HEK293 (cell line): Measurements from ENCODE around the gene BIVM.

Source experiments
- CTCF ChIA-PET: fragments of 350-600 bp; formaldehyde crosslinking; extraction: SDS; loops from one replicate; lab custom pipeline; 2021; ENCODE audit warnings: antibody characterized with exemption; lab: Yijun Ruan, JAX
- POLR2A ChIA-PET: fragments of 300-600 bp; formaldehyde crosslinking; extraction: SDS; loops from one replicate; lab custom pipeline; 2020; ENCODE audit warnings: antibody characterized with exemption, inconsistent platforms; lab: Yijun Ruan, JAX
- H3K27ac ChIP-seq: fragments of 200-500 bp; sonication (Bioruptor generic); 2 replicates; pipeline ENCODE4 v1.5.1; 2014; ENCODE audit warnings: low read depth, low read length, control low read depth, inconsistent platforms; ENCODE audit errors: extremely low read depth
- H3K36me3 ChIP-seq, 2 experiments: fragments of 200-500 bp in 1 of 2; sonication (Bioruptor generic) in 1 of 2; 1 replicate in 1 of 2; 2 replicates in 1 of 2; pipeline ENCODE4 v1.5.1; 2014 to 2017; ENCODE audit warnings: inconsistent platforms in 2 of 2, low read length in 2 of 2; ENCODE audit not compliant: control insufficient read depth in 2 of 2, insufficient read depth in 1 of 2
- H3K4me1 ChIP-seq: fragments of 200-500 bp; sonication (Bioruptor generic); 2 replicates; pipeline ENCODE4 v1.5.1; 2014; ENCODE audit warnings: mild to moderate bottlenecking, low read length, inconsistent platforms; ENCODE audit not compliant: control insufficient read depth, insufficient read depth
- H3K4me3 ChIP-seq: 2 replicates; pipeline ENCODE4 v1.5.1; 2011; ENCODE audit warnings: low read depth, mild to moderate bottlenecking, control low read depth, low read length, moderate library complexity
- H3K9me3 ChIP-seq: fragments of 200-500 bp; sonication (Bioruptor generic); 2 replicates; pipeline ENCODE4 v1.5.1; 2014; ENCODE audit warnings: low read depth, low read length, inconsistent platforms; ENCODE audit not compliant: control insufficient read depth, insufficient read depth
- KLF10 ChIP-seq: fragments of 450-650 bp; IDR thresholded peaks from 2 replicates; pipeline ENCODE4 v1.5.1; 2018; ENCODE audit warnings: missing biosample characterization, mild to moderate bottlenecking, missing genetic modification characterization
- SCRT1 ChIP-seq: fragments of 450-650 bp; formaldehyde crosslinking; IDR thresholded peaks from 2 replicates; pipeline ENCODE4 v1.5.1; 2016; ENCODE audit warnings: missing biosample characterization, missing genetic modification characterization, borderline replicate concordance
- SP2 ChIP-seq: fragments of 450-650 bp; formaldehyde crosslinking; IDR thresholded peaks from 2 replicates; pipeline ENCODE4 v1.5.1; 2016; ENCODE audit warnings: missing biosample characterization, missing genetic modification characterization
- WT1 ChIP-seq: fragments of 450-650 bp; formaldehyde crosslinking; IDR thresholded peaks from 2 replicates; pipeline ENCODE4 v1.5.1; 2016; ENCODE audit warnings: missing biosample characterization, missing genetic modification characterization
- ZBTB17 ChIP-seq: fragments of 450-650 bp; formaldehyde crosslinking; IDR thresholded peaks from 2 replicates; pipeline ENCODE4 v1.5.1; 2016; ENCODE audit warnings: missing biosample characterization, missing genetic modification characterization
- ZFHX2 ChIP-seq: fragments of 450-650 bp; formaldehyde crosslinking; conservative IDR thresholded peaks from 2 replicates; pipeline ENCODE4 v1.5.1; 2016; ENCODE audit warnings: missing biosample characterization, missing genetic modification characterization
- ZNF132 ChIP-seq: fragments of 450-650 bp; formaldehyde crosslinking; IDR thresholded peaks from 2 replicates; pipeline ENCODE4 v1.5.1; 2017; ENCODE audit warnings: missing biosample characterization, missing genetic modification characterization, borderline replicate concordance
- ZNF146 ChIP-seq: fragments of 450-650 bp; formaldehyde crosslinking; IDR thresholded peaks from 2 replicates; pipeline ENCODE4 v1.5.1; 2016; ENCODE audit warnings: missing biosample characterization, missing genetic modification characterization
- ZNF2 ChIP-seq: fragments of 450-650 bp; formaldehyde crosslinking; IDR thresholded peaks from 2 replicates; pipeline ENCODE4 v1.5.1; 2016; ENCODE audit warnings: missing biosample characterization, missing genetic modification characterization
- ZNF292 ChIP-seq: fragments of 450-650 bp; formaldehyde crosslinking; IDR thresholded peaks from 2 replicates; pipeline ENCODE4 v1.5.1; 2016; ENCODE audit warnings: low read depth, missing biosample characterization, missing genetic modification characterization, borderline replicate concordance
- ZNF302 ChIP-seq: fragments of 450-650 bp; formaldehyde crosslinking; IDR thresholded peaks from 2 replicates; pipeline ENCODE4 v1.5.1; 2016; ENCODE audit warnings: missing biosample characterization, missing genetic modification characterization, low read depth
- ZNF335 ChIP-seq: fragments of 450-650 bp; formaldehyde crosslinking; conservative IDR thresholded peaks from 2 replicates; pipeline ENCODE4 v1.5.1; 2016; ENCODE audit warnings: missing biosample characterization, missing genetic modification characterization
- ZNF362 ChIP-seq: fragments of 450-650 bp; formaldehyde crosslinking; IDR thresholded peaks from 2 replicates; pipeline ENCODE4 v1.5.1; 2016; ENCODE audit warnings: missing biosample characterization, missing genetic modification characterization
- ZNF501 ChIP-seq: fragments of 450-650 bp; formaldehyde crosslinking; IDR thresholded peaks from 2 replicates; pipeline ENCODE4 v1.5.1; 2016; ENCODE audit warnings: missing biosample characterization, missing genetic modification characterization
- ZNF530 ChIP-seq: fragments of 450-650 bp; formaldehyde crosslinking; IDR thresholded peaks from 2 replicates; pipeline ENCODE4 v1.5.1; 2016; ENCODE audit warnings: low read depth, missing biosample characterization, missing genetic modification characterization
- ZNF600 ChIP-seq: fragments of 450-650 bp; formaldehyde crosslinking; IDR thresholded peaks from 2 replicates; pipeline ENCODE4 v1.5.1; 2016; ENCODE audit warnings: missing biosample characterization, missing genetic modification characterization
- ZNF610 ChIP-seq: fragments of 450-650 bp; formaldehyde crosslinking; IDR thresholded peaks from 2 replicates; pipeline ENCODE4 v1.5.1; 2016; ENCODE audit warnings: missing biosample characterization, missing genetic modification characterization, borderline replicate concordance
- ZSCAN16 ChIP-seq: fragments of 450-650 bp; formaldehyde crosslinking; IDR thresholded peaks from 2 replicates; pipeline ENCODE4 v1.5.1; 2016; ENCODE audit warnings: missing biosample characterization, missing genetic modification characterization
- ZSCAN5A ChIP-seq: fragments of 450-650 bp; formaldehyde crosslinking; IDR thresholded peaks from 2 replicates; pipeline ENCODE4 v1.5.1; 2016; ENCODE audit warnings: missing biosample characterization, missing genetic modification characterization
- TF ChIP-seq, protein P1 (sequence below): fragments of 450-650 bp; IDR thresholded peaks from 2 replicates; pipeline ENCODE4 v1.5.1; 2018; ENCODE audit warnings: missing biosample characterization, mild to moderate bottlenecking, missing genetic modification characterization
- TF ChIP-seq, protein P2 (sequence below): fragments of 450-650 bp; formaldehyde crosslinking; IDR thresholded peaks from 2 replicates; pipeline ENCODE4 v1.5.1; 2017; ENCODE audit warnings: missing biosample characterization, missing genetic modification characterization

The BIVM gene

GRCh38 chr13:102845630-102846260 is 46.8 kb downstream of the BIVM start, which contains the start of gene ERCC5 (continued):
- TF ChIP-seq ZNF146 (tag by site-specific recombination) (0 out of 2 replicates have a peak, but pooled peaks have one; percentile 17), ZSCAN5A (tag by site-specific recombination) (no peak), ZNF132 (tag by site-specific recombination) (no peak), ZNF610 (no peak), ZSCAN16 (tag by site-specific recombination) (no peak), KLF10 (tag by site-specific recombination) (peak; percentile 45), ZNF530 (tag by site-specific recombination) (no peak), SP2 (tag by site-specific recombination) (peak; percentile 97), WT1 (peak; percentile 51), SCRT1 (tag by site-specific recombination) (0 out of 2 replicates have a peak, but pooled peaks have one; percentile 16), ZNF292 (tag by site-specific recombination) (0 out of 2 replicates have a peak, but pooled peaks have one; percentile 28), ZNF501 (tag by site-specific recombination) (peak; percentile 96; the same call in 1 of the 2 replicates), ZNF362 (tag by site-specific recombination) (no peak), ZNF2 (peak; percentile 88), ZNF600 (peak; percentile 59; the same call in 1 of the 2 replicates), ZFHX2 (tag by site-specific recombination) (peak; percentile 87)
- TF ChIP-seq, protein P1, sequence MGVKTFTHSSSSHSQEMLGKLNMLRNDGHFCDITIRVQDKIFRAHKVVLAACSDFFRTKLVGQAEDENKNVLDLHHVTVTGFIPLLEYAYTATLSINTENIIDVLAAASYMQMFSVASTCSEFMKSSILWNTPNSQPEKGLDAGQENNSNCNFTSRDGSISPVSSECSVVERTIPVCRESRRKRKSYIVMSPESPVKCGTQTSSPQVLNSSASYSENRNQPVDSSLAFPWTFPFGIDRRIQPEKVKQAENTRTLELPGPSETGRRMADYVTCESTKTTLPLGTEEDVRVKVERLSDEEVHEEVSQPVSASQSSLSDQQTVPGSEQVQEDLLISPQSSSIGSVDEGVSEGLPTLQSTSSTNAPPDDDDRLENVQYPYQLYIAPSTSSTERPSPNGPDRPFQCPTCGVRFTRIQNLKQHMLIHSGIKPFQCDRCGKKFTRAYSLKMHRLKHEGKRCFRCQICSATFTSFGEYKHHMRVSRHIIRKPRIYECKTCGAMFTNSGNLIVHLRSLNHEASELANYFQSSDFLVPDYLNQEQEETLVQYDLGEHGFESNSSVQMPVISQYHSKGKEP (tag by site-specific recombination) = peak; percentile 83

DNA sequence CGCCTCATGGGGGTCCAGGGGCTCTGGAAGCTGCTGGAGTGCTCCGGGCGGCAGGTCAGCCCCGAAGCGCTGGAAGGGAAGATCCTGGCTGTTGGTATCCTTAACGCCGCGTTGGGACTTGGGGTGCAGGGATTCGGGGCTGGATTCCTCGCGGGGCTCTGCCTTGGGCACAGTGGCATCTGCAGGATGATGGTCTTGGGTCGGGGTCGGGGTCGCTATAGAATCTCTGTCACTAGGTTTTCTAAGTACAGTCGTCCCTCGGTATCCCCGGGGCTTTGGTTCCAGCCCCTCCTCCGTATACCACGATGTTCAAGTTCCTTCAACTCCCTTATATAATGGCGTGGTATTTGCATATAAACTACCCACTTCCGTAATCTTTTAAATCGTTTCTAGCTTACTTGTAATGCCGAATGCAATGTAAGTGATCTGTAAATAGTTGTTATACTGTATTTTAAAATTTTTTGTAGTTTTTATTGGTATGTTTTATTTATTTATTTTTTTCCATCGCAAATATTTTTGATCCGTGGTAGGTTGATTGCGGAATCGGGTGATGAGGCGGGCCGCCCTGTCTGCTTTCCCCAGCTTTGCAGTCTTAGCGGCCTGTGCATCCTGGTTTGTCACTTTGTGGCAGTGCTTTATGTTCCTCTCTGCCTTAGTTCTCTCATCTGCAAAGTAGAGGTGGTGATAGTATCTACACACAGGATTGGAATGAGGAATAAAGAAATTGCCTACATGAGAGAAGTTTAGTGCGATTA is 47.5 kb downstream of the BIVM start:
- TF ChIP-seq ZNF335 (tag by site-specific recombination) (peak; percentile 21), ZBTB17 (peak; percentile 84), ZNF302 (tag by site-specific recombination) (no peak)
- TF ChIP-seq, protein P2, sequence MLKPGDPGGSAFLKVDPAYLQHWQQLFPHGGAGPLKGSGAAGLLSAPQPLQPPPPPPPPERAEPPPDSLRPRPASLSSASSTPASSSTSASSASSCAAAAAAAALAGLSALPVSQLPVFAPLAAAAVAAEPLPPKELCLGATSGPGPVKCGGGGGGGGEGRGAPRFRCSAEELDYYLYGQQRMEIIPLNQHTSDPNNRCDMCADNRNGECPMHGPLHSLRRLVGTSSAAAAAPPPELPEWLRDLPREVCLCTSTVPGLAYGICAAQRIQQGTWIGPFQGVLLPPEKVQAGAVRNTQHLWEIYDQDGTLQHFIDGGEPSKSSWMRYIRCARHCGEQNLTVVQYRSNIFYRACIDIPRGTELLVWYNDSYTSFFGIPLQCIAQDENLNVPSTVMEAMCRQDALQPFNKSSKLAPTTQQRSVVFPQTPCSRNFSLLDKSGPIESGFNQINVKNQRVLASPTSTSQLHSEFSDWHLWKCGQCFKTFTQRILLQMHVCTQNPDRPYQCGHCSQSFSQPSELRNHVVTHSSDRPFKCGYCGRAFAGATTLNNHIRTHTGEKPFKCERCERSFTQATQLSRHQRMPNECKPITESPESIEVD (tag by site-specific recombination) = peak; percentile 38; the same call in 1 of the 2 replicates
- peak overlapping the region; percentile 97 for H3K4me3 ChIP-seq

More for the DNA sequence above, 47.5 kb downstream of the BIVM start:
- H3K9me3 ChIP-seq = no peaks in the 10 kb centered on the region
- peak overlapping the region; percentile 72 for H3K27ac ChIP-seq
- H3K4me1 ChIP-seq = no peaks in the 10 kb centered on the region
- ChIA-PET CTCF (interaction anchor here (0.6 to 1.4 kb wide), 5 partner anchors 83 to 773 kb away, joined by 3 to 9 read pairs (median 3); no protein-coding TSS in a partner anchor), POLR2A (interaction anchor here (1.2 to 2.6 kb wide), 5 partner anchors 10 to 278 kb away, joined by 3 to 33 read pairs (median 9); partner anchors contain the start of genes BIVM, POGLUT2, TEX30 and TPP2)
- H3K36me3 ChIP-seq = peaks cover 0 to 7% of the 10 kb centered on the region in 2 experiments; a peak in 1 of 3 replicates
